Measurements from ENCODE around the gene RGL1. TPM values are rescaled to one million over a fixed set of nuclear protein-coding genes. Genes with fewer than 3 reads are reported as not detected.

RGL1 gene
- total RNA-seq, 1 donor from 2014 or later: 20.9 TPM

- TF ChIP-seq CTCF (IDR thresholded peaks at IDR 0.05): no peak
- Mint-ChIP-seq H3K27me3 (ENCODE audit: low read depth) (no peaks in the 10 kb centered on the region), H3K4me3 (ENCODE audit: unreplicated experiment) (no peak overlapping the region), H3K36me3 (ENCODE audit: low read depth) (peaks cover 6% of the 10 kb centered on the region), H3K27ac (ENCODE audit: unreplicated experiment) (peak overlapping the region; percentile 38), H3K9me3 (ENCODE audit: low read depth) (no peaks in the 10 kb centered on the region), H3K4me1 (ENCODE audit: low read depth) (peaks cover 27% of the 10 kb centered on the region)
- DNase-seq (ENCODE audit: low spot score): no peak
Observed at GRCh38 chr1:183870351-183871077, 65.6 kb downstream of the RGL1 start.

GRCh38 chr1:183871142-183871541, 66.2 kb downstream of the RGL1 start:
- Mint-ChIP-seq H3K4me1 (ENCODE audit: low read depth) (peaks cover 32% of the 10 kb centered on the region), H3K27ac (ENCODE audit: unreplicated experiment) (peak overlapping the region; percentile 38), H3K4me3 (ENCODE audit: unreplicated experiment) (no peak overlapping the region), H3K9me3 (ENCODE audit: low read depth) (no peaks in the 10 kb centered on the region), H3K36me3 (ENCODE audit: low read depth) (peaks cover 10% of the 10 kb centered on the region), H3K27me3 (ENCODE audit: low read depth) (no peaks in the 10 kb centered on the region)
- no peak for TF ChIP-seq CTCF (IDR thresholded peaks at IDR 0.05)
- DNase-seq (ENCODE audit: low spot score): no peak

- no peak overlapping the region for H3K4me3 Mint-ChIP-seq (ENCODE audit: unreplicated experiment)
- peaks cover 37% of the 10 kb centered on the region for H3K4me1 Mint-ChIP-seq (ENCODE audit: low read depth)
- peaks cover 10% of the 10 kb centered on the region for H3K36me3 Mint-ChIP-seq (ENCODE audit: low read depth)
- TF ChIP-seq CTCF (IDR thresholded peaks at IDR 0.05): no peak
- H3K27ac Mint-ChIP-seq (ENCODE audit: unreplicated experiment): no peak overlapping the region
- H3K27me3 Mint-ChIP-seq (ENCODE audit: low read depth): no peaks in the 10 kb centered on the region
- no peaks in the 10 kb centered on the region for H3K9me3 Mint-ChIP-seq (ENCODE audit: low read depth)
- no peak for DNase-seq (ENCODE audit: low spot score)
Observed at GRCh38 chr1:183871601-183872000, 66.7 kb downstream of the RGL1 start.

- H3K36me3 Mint-ChIP-seq (ENCODE audit: low read depth): peaks cover 10% of the 10 kb centered on the region
- peaks cover 45% of the 10 kb centered on the region for H3K4me1 Mint-ChIP-seq (ENCODE audit: low read depth)
- DNase-seq (ENCODE audit: low spot score): no peak
- H3K27me3 Mint-ChIP-seq (ENCODE audit: low read depth): no peaks in the 10 kb centered on the region
- no peaks in the 10 kb centered on the region for H3K9me3 Mint-ChIP-seq (ENCODE audit: low read depth)
- no peak overlapping the region for H3K4me3 Mint-ChIP-seq (ENCODE audit: unreplicated experiment)
- H3K27ac Mint-ChIP-seq (ENCODE audit: unreplicated experiment): peak overlapping the region; percentile 55
- TF ChIP-seq CTCF (IDR thresholded peaks at IDR 0.05): no peak
Observed at GRCh38 chr1:183872403-183872802, 67.5 kb downstream of the RGL1 start.

- H3K27me3 Mint-ChIP-seq (ENCODE audit: low read depth): no peaks in the 10 kb centered on the region
- peaks cover 50% of the 10 kb centered on the region for H3K4me1 Mint-ChIP-seq (ENCODE audit: low read depth)
- no peak for DNase-seq (ENCODE audit: low spot score)
- no peaks in the 10 kb centered on the region for H3K9me3 Mint-ChIP-seq (ENCODE audit: low read depth)
- no peak for TF ChIP-seq CTCF (IDR thresholded peaks at IDR 0.05)
- peaks cover 10% of the 10 kb centered on the region for H3K36me3 Mint-ChIP-seq (ENCODE audit: low read depth)
- H3K27ac Mint-ChIP-seq (ENCODE audit: unreplicated experiment): no peak overlapping the region
- H3K4me3 Mint-ChIP-seq (ENCODE audit: unreplicated experiment): no peak overlapping the region
Observed at GRCh38 chr1:183873642-183874041, 68.7 kb downstream of the RGL1 start.

Measured in chondrocyte (in vitro differentiated cells).